GM12891 (cell line): ENCODE measurements around the gene FLYWCH2.

Experiments used
- POLR2A ChIP-seq: IDR thresholded peaks from 2 replicates; pipeline ENCODE4 v1.6.1; 2011; ENCODE audit warnings: low read depth, low read length, control low read depth
- POLR2AphosphoS5 ChIP-seq: IDR thresholded peaks from 2 replicates; pipeline ENCODE4 v1.6.1; 2011; ENCODE audit warnings: low read depth, low read length, control low read depth
- POU2F2 ChIP-seq: IDR thresholded peaks from 2 replicates; pipeline ENCODE4 v1.6.1; 2011; ENCODE audit warnings: low read depth, mild to moderate bottlenecking, control low read depth, low read length, moderate library complexity
- TAF1 ChIP-seq: IDR thresholded peaks from 2 replicates; pipeline ENCODE4 v1.6.1; 2011; ENCODE audit warnings: low read depth, low read length, control low read depth

DNA sequence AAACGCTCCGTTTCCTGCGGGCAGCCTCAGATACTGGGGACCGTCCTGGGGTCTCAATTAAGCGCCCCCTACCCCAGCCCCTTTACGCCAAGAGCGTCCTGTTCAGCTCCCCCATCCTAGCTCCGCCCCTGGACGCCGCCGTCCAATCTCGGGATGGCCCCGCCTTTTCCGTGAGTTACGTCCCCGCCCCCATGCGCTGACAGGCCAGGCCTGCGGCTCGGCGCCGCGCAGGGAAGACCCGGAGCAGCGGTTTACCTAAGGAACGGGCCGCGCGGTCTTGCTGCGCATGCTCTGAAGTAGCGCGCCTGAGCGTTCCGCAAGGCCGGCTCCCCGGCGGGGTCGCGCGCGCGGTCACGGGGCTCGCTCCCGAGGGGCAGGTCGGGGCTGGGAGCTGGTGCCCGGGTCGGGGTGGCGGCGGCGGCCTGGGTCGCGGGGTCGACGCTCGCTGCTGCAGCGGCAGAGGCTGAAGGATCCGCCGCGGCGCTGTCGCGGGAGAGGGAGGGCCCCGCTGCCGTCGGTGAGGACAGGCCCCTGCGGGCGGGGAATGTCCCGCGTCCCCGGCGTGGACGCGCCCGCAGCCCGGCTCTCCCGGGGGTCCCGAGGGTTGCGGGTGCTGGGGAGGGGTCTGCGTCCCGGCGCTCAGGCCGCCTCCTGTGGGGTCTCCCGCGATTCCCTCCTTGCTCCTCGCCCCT, 28.8 kb downstream of the FLYWCH2 start, which contains the start of gene FLYWCH1:
- TF ChIP-seq TAF1 (no peak), POLR2A (no peak), POU2F2 (no peak; the same call in 1 of the 2 replicates), POLR2AphosphoS5 (no peak)
